G401.6 (cell line): ENCODE measurements around the gene SELENOS.

Experiments
- FAIRE-seq: peaks from 2 replicates; lab custom pipeline; 2012; peaks lifted over from hg19 to GRCh38; lab: Jason Lieb, UNC

SELENOS gene

GRCh38 chr15:101277038-101277822 lies at the start of gene SELENOS:
TSS of gene SELENOS (minus strand) at chr15:101277485. CDS start at chr15:101277417, 68 bp downstream.
- no peak for FAIRE-seq

- FAIRE-seq: no peak
Measured at GRCh38 chr15:101326462-101327146, 49.3 kb upstream of the SELENOS start.

GRCh38 chr15:101326026-101326315 lies 48.7 kb upstream of the SELENOS start:
- no peak for FAIRE-seq

- no peak for FAIRE-seq
Measured at GRCh38 chr15:101325263-101326025, 48.2 kb upstream of the SELENOS start.

GRCh38 chr15:101324524-101325177 lies 47.4 kb upstream of the SELENOS start:
- no peak for FAIRE-seq

- no peak for FAIRE-seq
Measured at GRCh38 chr15:101323793-101324523, 46.7 kb upstream of the SELENOS start.

- FAIRE-seq: no peak
Measured at GRCh38 chr15:101322854-101323477, 45.7 kb upstream of the SELENOS start.

GRCh38 chr15:101322016-101322695 lies 44.9 kb upstream of the SELENOS start:
- FAIRE-seq: no peak

- FAIRE-seq: no peak
Measured at GRCh38 chr15:101320501-101321052, 43.3 kb upstream of the SELENOS start.

GRCh38 chr15:101318839-101319238 lies 41.6 kb upstream of the SELENOS start:
- FAIRE-seq: no peak

- FAIRE-seq: no peak
Measured at GRCh38 chr15:101318147-101318819, 41.0 kb upstream of the SELENOS start.

- no peak for FAIRE-seq
Measured at GRCh38 chr15:101317336-101317872, 40.1 kb upstream of the SELENOS start.

- FAIRE-seq: no peak
Measured at GRCh38 chr15:101316529-101316928, 39.2 kb upstream of the SELENOS start.

- no peak for FAIRE-seq
Measured at GRCh38 chr15:101315736-101316135, 38.5 kb upstream of the SELENOS start.

GRCh38 chr15:101314336-101315125 lies 37.2 kb upstream of the SELENOS start:
- no peak for FAIRE-seq

GRCh38 chr15:101313041-101313761 lies 35.9 kb upstream of the SELENOS start:
- no peak for FAIRE-seq

- no peak for FAIRE-seq
Measured at GRCh38 chr15:101310508-101310907, 33.2 kb upstream of the SELENOS start.

- no peak for FAIRE-seq
Measured at GRCh38 chr15:101310161-101310480, 32.8 kb upstream of the SELENOS start.
